Measurements from ENCODE around the gene NRXN2.

NRXN2 gene

GRCh38 chr11:64675450-64676260 is 47.3 kb downstream of the NRXN2 start:
- ChIA-PET CTCF (interaction anchor here (0.6 to 1.0 kb wide), 3 partner anchors 13 to 40 kb away, joined by 3 to 5 read pairs (median 3); no protein-coding TSS in a partner anchor), POLR2A (ENCODE audit: low non-redundant PET) (no interaction called here)
- TF ChIP-seq, protein P1, sequence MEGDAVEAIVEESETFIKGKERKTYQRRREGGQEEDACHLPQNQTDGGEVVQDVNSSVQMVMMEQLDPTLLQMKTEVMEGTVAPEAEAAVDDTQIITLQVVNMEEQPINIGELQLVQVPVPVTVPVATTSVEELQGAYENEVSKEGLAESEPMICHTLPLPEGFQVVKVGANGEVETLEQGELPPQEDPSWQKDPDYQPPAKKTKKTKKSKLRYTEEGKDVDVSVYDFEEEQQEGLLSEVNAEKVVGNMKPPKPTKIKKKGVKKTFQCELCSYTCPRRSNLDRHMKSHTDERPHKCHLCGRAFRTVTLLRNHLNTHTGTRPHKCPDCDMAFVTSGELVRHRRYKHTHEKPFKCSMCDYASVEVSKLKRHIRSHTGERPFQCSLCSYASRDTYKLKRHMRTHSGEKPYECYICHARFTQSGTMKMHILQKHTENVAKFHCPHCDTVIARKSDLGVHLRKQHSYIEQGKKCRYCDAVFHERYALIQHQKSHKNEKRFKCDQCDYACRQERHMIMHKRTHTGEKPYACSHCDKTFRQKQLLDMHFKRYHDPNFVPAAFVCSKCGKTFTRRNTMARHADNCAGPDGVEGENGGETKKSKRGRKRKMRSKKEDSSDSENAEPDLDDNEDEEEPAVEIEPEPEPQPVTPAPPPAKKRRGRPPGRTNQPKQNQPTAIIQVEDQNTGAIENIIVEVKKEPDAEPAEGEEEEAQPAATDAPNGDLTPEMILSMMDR (conservative IDR thresholded peaks at IDR 0.05; ENCODE audit: low read depth) = no peak
- peak; percentile 64 for DNase-seq (ENCODE audit: low spot score)
- peak overlapping the region; percentile 50 for H3K27ac ChIP-seq

- H3K27ac ChIP-seq = peak overlapping the region; percentile 50
- no peak for DNase-seq (ENCODE audit: low spot score)
- TF ChIP-seq, protein P1 (conservative IDR thresholded peaks at IDR 0.05; ENCODE audit: low read depth) = no peak
- ChIA-PET POLR2A (ENCODE audit: low non-redundant PET) (no interaction called here), CTCF (interaction anchor here (0.6 to 1.0 kb wide), 3 partner anchors 14 to 40 kb away, joined by 3 to 5 read pairs (median 3); no protein-coding TSS in a partner anchor)
Observed at GRCh38 chr11:64674774-64675173, 48.2 kb downstream of the NRXN2 start.

GRCh38 chr11:64673279-64673678 is 49.7 kb downstream of the NRXN2 start:
- ChIA-PET CTCF (no interaction called here), POLR2A (ENCODE audit: low non-redundant PET) (no interaction called here)
- TF ChIP-seq, protein P1 (conservative IDR thresholded peaks at IDR 0.05; ENCODE audit: low read depth) = no peak
- no peak overlapping the region for H3K27ac ChIP-seq
- DNase-seq (ENCODE audit: low spot score) = no peak

DNA sequence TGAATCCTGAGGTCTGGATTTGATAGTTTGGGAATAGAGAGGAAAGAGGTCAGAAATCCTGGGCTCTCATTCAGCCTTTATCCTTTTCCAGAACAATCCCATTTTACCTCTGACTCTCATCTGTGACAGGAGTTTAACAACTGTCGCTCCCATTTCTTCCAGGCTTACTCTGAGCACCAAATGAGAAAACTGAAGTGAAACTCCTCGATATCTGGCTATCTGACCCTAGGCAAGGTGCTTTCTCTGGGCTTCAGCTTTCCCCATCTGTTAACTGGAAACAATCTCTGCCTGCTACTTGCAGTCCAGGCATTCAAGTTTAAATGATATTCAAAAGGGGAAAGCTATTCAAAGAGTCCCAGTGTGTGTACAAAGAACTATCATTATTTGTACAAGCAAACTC is 50.1 kb downstream of the NRXN2 start:
- H3K27ac ChIP-seq = no peak overlapping the region
- no peak for DNase-seq (ENCODE audit: low spot score)
- POLR2A ChIA-PET (ENCODE audit: low non-redundant PET) = no interaction called here
- TF ChIP-seq, protein P1 (conservative IDR thresholded peaks at IDR 0.05; ENCODE audit: low read depth) = no peak
- CTCF ChIA-PET = no interaction called here

DNA sequence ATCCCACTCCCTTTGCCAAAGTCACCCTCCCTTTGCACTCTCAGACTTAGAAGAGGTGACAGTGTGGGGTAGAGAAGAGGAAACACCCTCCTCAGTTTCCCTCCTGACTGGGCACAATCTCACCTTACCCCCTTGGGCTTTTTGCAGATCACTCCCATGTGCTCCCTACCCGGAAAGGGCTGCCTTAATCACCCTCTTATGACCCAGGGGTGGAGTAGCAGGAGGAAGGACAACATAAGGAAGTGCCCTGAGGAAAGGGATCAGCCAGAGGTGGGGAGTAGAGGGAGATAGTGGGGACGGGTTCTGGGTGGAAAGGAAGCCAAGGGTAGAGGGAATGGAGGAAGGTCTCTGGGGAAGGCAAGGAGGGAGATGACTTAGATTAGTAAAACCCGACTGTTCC is 52.0 kb downstream of the NRXN2 start:
- POLR2A ChIA-PET (ENCODE audit: low non-redundant PET) = no interaction called here
- TF ChIP-seq, protein P1 (conservative IDR thresholded peaks at IDR 0.05; ENCODE audit: low read depth) = no peak
- no peak overlapping the region for H3K27ac ChIP-seq
- CTCF ChIA-PET = interaction anchor here (0.9 to 1.0 kb wide), 2 partner anchors 11 to 99 kb away, joined by 3 read pairs; no protein-coding TSS in a partner anchor
- DNase-seq (ENCODE audit: low spot score) = no peak

- no peak overlapping the region for H3K27ac ChIP-seq
- TF ChIP-seq, protein P1 (conservative IDR thresholded peaks at IDR 0.05; ENCODE audit: low read depth) = no peak
- ChIA-PET CTCF (interaction anchor here (0.6 to 1.4 kb wide), 2 partner anchors 17 to 22 kb away, joined by 3 read pairs; no protein-coding TSS in a partner anchor), POLR2A (ENCODE audit: low non-redundant PET) (no interaction called here)
- no peak for DNase-seq (ENCODE audit: low spot score)
Observed at GRCh38 chr11:64667154-64667745, 55.7 kb downstream of the NRXN2 start.

Measured in RWPE1 (cell line).